PFSK-1 (cell line): ENCODE data around the gene HTT.

Experiments
- POLR2AphosphoS5 ChIP-seq: IDR thresholded peaks from 2 replicates; pipeline ENCODE4 v1.6.1; 2012; ENCODE audit warnings: low read depth, mild to moderate bottlenecking, control low read depth, low read length, moderate library complexity
- SIN3A ChIP-seq: IDR thresholded peaks from 2 replicates; pipeline ENCODE4 v1.6.1; 2012; ENCODE audit warnings: mild to moderate bottlenecking, low read length, moderate library complexity, borderline replicate concordance; ENCODE audit not compliant: insufficient read depth
- TF ChIP-seq, protein P1 (sequence below), 2 experiments: IDR thresholded peaks; 2 replicates each; pipeline versions ENCODE4 v1.6.1 to v1.8.0; 2011 to 2012; ENCODE audit warnings: low read depth in 2 of 2, low read length in 2 of 2, control low read depth in 1 of 2, inconsistent platforms in 1 of 2, mild to moderate bottlenecking in 1 of 2, moderate library complexity in 1 of 2; ENCODE audit not compliant: insufficient read depth in 1 of 2

DNA sequence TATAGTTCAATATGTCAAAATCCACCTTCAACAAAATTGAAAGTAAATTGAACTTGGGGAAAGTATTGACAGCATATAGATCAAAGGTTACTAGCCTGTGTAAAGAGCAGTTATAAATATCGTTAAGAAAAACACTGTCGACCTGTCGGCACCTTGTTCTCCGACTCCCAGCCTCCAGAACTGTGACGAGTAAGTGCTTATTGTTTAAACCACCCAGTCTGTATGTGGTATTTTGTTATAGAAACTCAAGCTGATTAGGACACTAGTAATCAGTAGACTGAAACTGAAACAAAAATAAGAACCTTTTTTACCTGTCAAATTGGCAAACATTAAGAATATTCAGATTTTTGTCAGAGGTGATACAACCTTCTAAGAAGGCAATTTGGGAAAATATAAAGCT is 17.0 kb downstream of the HTT start:
- TF ChIP-seq, protein P1, sequence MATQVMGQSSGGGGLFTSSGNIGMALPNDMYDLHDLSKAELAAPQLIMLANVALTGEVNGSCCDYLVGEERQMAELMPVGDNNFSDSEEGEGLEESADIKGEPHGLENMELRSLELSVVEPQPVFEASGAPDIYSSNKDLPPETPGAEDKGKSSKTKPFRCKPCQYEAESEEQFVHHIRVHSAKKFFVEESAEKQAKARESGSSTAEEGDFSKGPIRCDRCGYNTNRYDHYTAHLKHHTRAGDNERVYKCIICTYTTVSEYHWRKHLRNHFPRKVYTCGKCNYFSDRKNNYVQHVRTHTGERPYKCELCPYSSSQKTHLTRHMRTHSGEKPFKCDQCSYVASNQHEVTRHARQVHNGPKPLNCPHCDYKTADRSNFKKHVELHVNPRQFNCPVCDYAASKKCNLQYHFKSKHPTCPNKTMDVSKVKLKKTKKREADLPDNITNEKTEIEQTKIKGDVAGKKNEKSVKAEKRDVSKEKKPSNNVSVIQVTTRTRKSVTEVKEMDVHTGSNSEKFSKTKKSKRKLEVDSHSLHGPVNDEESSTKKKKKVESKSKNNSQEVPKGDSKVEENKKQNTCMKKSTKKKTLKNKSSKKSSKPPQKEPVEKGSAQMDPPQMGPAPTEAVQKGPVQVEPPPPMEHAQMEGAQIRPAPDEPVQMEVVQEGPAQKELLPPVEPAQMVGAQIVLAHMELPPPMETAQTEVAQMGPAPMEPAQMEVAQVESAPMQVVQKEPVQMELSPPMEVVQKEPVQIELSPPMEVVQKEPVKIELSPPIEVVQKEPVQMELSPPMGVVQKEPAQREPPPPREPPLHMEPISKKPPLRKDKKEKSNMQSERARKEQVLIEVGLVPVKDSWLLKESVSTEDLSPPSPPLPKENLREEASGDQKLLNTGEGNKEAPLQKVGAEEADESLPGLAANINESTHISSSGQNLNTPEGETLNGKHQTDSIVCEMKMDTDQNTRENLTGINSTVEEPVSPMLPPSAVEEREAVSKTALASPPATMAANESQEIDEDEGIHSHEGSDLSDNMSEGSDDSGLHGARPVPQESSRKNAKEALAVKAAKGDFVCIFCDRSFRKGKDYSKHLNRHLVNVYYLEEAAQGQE (IDR thresholded peaks at IDR 0.05; ENCODE audit: insufficient read depth in 1 of 2, low read depth in 2 of 2, low read length in 2 of 2) = no peak
- TF ChIP-seq SIN3A (no peak), POLR2AphosphoS5 (no peak)
